NCI-H2196 treated with DMSO at 0.1 percent for 48 hours (cell line): ENCODE data around the gene ZNF223.

Experiments used
- DNase-seq: peaks from one replicate; lab custom pipeline; 2025; ENCODE audit not compliant: unreplicated experiment; lab: John Stamatoyannopoulos, UW

Gene ZNF223

DNA sequence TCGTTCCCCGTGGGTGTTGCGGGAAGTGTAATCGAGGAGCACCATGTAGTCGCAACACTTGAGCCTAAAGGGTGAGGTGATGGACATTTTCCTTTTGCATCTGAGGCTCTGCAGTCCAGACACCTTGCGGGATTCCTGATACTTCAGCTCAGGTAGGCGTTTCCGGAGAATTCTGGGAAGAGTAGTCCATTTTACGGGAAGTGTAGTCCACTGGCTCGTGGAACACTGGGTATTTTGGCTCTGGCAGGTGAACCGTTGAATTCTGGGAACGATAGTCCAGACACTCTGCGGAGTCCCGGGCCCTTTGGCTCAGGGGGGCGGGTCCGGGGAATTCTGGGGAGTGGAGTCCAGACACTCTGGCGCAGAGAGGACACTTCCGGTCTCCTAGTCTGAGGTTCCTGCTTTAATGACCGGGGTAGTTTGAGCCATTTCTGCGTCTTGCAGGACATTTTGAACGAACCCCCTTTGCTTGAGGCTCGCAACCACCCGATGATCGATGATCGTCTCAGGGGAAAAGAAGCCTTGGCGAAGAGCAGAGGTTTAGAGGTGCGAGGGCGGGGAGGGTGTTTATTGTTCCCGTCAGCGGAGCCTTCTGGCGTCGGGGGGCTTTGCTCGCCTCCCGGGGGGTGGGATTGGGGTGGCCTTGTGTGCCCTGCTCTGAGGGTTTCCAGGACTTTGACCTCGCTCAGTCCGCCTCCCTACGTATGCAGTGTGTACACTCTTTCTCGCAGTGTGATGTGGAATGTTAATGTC, at the start of gene ZNF223:
Gene ZNF223, plus strand, starts transcription at position 387 of the 753 bp plus-strand sequence. CDS start 3,141 bp downstream, outside the sequence.
- DNase-seq, result peak; percentile 96

DNA sequence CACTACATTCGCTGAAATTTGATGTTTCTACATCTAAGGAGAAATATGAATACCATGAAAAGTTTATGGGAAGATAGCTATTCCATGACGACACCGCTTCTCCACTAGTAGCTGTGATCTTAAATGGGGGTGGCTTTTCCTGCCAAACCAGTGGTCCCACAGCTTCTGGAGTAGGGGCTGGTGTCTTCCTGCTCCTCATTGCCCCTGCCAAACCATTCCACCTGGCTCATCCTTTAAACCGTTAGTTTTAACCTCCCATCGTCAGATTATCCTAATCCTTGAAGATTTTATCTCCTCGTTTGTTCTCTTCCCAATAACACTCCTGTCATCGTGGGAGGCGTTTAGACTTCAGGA, 49.6 kb upstream of the ZNF223 start:
- no peak for DNase-seq

DNA sequence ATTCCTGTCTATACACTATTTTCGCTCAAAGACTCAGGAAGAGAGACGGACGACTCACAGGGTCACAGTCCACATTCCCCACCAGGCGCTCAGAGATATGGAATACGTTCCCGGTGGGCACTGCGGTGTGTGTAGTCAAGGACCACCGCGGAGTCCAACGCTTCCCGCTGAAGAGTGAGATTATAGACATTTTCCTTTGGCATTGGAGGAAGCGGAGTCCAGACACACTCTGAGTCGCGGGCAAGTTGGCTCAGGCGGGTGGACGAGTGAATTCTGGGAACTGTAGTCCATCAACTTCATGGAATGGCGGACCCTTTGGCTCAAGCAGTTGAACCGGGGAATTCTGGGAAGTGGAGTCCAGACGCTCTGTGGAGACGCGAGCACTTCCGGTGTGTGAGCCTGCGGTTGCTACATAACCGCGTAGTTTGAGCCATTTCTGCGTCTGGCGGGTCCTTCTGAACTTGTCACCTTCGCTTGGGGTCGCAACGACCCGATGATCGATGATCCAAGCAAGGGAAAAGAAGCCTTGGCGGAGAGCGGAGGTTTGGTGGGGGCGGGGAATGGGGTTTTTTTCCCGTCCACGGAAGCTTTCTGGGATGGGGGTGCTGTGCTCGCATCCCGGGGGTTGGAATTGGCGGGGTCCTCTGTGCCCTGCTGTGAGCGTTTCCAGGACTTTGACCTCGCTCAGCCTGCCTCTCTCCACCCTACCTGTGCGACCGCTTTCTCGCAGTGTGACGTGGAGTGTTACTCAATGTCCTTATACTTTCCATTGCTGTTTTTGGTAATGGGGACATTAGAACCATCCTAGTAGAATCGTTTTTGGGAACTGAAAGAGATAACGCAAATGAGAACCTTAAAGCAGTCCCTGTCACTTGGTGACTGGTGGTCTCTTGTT, 49.0 kb upstream of the ZNF223 start, which contains the start of gene ZNF230:
Gene ZNF230, plus strand, starts transcription at position 392 of the 895 bp plus-strand sequence. CDS start 4,122 bp downstream, outside the sequence.
- DNase-seq, result peak; percentile 89

DNA sequence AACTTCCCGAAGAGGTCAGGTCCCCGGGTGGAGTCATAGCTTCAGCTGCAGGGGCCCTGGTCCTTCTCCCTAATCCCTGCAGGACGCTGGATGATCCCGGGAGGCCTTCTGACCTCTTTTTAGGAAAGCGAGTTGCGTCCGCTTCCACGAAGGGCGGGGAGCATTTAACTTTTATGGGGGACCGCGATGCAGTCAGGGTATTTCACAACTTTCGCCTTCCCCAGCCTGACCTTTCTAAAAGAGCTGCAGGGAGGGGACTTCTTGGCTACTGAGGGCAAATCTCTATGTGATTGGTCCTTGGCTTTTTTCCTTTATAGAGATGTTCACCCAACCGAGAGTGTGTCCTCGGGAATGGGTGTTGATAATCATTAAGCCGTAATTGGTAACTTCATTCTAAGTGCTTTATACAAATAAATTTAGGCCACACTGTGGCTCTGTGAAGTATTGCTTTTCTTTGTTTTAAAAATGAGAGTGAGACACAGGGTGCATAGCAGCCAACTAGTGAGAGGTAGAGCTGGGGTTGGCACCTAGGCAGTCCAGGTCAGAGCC, 48.3 kb upstream of the ZNF223 start:
- no peak for DNase-seq

DNA sequence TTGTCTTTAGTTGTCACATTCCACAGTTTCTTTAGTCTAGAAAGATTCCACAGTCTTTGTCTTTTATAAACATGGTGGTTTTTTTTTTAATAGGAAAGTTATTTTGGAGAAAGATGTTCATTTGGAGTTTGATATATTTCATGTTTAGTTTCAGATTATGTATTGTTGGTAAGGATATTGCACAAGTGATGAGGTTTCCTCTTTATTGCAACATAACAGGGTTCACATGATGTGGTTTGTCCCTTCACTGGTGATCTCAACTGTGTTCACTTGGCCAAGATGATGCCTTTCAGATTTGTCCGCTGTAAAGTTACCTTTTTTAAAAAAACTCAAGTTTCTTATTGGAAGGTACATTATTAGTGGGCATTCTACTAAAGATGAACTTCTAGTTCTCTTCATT, 45.9 kb upstream of the ZNF223 start:
- DNase-seq, result no peak

DNA sequence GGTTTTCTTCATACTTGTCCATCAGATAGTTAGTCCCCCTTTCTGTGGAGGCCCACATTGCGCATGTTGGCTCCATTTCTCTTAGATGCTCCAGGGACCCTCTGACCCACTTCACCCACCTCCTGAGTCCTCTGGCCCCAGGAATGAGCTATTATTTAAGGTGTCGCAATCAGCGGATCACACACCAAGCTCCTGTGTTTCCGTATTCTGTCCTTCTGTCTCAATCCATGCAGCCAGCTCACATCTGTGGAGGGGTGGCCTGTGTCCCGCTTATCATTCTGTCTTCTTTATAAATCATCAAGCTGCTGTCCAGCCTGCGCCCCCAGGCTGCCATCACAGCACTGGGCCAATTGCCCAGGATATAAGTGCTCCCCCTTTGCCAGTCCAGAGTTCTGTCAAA, 44.4 kb upstream of the ZNF223 start:
- no peak for DNase-seq

DNA sequence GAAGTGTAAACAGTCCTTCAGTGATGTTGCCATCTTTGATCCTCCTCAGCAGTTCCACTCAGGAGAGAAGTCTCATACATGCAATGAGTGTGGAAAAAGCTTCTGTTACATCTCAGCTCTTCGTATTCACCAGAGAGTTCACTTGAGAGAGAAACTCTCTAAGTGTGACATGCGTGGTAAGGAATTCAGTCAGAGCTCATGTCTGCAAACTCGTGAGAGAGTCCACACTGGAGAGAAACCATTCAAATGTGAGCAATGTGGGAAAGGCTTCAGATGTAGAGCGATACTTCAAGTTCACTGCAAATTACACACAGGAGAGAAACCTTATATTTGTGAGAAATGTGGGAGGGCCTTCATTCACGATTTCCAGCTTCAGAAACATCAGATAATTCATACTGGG, 41.4 kb upstream of the ZNF223 start:
- DNase-seq, result no peak

DNA sequence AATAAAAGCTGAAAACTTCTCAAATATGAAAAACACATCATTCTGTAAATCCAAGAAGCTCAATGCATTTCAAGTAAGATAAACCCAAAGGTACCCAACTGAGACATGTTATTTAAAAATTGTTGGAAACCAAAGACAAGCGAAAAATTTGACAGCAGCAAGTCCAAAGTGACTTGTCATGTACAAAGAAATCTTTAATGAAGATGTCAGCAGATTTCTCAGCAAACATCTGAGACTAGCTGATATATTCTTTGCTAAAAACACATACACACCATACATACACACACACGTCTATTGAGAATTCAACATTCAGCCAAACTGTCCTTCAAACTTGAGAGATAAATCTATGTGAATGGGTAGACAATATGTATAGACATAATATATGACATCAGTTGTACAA, 32.3 kb upstream of the ZNF223 start:
- DNase-seq, result no peak

DNA sequence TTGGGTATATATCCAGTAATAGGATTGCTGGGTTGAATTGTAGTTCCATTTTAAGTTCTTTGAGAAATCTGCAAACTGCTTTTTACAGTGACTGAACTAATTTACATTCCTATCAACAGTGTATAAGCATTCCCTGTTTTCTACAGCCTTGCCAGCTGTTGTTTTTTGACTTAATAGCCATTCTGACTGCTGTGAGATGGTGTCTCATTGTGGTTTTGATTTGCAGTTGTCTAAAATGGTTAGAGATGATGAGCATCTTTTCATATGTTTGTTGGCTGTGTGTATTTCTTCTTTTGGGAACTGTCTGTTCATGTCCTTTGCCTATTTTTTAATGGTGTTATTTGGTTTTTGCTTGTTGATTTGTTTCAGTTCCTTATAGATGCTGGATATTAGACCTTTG, 30.6 kb upstream of the ZNF223 start:
- DNase-seq, result no peak

DNA sequence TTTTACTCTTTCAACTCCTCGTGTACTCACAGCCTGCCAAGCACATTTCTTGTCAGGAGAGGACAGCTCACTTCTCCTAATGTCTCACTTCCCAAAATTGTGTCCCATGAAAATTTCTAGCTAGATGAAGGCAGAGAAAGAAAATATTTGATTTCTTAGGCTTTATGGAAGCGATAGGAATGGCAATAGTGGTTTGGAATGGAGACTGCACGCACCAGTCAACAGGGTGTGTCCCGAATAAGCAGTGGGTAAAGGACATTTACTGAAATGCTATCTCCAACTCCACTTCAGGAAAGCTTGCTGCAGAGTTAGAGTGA, 27.0 kb upstream of the ZNF223 start:
- DNase-seq, result no peak

DNA sequence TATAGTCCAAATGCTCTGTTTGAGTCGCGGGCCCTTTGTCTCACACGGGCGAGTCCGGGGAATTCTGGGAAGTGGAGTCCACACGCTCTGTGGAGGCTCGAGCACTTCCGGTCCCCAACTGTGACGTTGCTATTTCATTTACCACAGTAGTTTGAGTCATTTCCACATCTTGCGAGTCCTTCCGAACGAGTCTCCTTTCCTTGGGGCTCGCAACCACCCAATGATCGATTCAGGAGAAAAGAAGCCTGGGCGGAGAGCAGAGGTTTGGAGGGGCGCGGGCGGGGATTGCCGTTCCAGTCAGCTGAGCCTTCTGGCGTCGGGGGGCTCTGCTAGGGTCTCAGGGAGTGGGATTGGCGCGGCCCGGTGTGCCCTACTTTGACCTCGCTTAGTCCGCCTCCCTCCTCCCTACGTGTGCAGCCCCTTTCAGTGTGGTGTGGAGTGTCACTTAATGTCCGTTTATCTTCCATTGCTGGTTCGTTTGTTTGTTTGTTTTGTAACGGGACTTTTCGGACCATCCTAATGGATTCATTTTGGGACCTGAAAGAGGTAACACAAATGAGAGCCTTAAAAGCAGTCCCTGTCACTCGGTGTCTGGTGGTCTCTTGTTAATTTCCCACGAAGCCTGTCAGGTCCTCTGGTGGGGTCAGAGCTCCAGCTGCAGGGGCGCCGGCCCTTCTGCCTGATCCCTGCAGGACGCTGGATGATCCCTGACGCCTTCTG, 26.5 kb upstream of the ZNF223 start, which contains the start of gene ZNF222:
Gene ZNF222, plus strand, starts transcription at position 163 of the 720 bp plus-strand sequence. Its CDS starts 58 bp downstream, at position 221.
- peak; percentile 45 for DNase-seq

DNA sequence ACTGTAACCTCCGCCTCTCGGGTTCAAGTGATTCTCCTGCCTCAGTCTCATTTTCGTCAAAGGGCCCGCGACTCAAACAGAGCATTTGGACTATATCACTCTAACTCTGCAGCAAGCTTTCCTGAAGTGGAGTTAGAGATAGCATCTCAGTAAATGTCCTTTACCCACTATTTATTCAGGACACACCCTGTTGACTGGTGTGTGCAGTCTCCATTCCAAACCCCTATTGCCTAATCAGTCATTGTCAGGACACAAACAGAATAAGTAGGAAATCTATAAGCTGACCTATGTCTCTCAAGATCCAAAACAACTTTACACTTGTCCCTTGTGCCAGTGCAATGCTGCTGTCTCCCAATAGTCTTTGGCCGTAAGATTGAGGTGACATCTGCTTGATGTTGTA, 25.2 kb upstream of the ZNF223 start:
- DNase-seq, result no peak

DNA sequence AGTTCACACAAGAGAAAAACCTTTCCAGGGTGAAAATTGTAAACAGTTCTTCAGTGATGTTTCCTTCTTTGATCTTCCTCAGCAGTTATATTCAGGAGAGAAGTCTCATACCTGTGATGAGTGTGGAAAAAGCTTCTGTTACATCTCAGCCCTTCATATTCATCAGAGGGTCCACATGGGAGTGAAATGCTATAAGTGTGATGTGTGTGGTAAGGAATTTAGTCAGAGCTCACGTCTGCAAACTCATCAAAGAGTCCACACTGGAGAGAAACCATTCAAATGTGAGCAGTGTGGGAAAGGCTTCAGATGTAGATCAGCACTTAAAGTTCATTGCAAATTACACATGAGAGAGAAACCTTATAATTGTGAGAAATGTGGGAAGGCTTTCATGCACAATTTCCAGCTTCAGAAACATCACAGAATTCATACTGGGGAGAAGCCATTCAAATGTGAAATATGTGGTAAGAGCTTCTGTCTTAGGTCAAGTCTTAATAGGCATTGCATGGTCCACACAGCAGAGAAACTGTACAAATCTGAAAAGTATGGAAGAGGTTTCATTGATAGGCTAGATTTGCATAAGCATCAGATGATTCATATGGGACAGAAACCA, 19.7 kb upstream of the ZNF223 start:
- DNase-seq, result no peak

DNA sequence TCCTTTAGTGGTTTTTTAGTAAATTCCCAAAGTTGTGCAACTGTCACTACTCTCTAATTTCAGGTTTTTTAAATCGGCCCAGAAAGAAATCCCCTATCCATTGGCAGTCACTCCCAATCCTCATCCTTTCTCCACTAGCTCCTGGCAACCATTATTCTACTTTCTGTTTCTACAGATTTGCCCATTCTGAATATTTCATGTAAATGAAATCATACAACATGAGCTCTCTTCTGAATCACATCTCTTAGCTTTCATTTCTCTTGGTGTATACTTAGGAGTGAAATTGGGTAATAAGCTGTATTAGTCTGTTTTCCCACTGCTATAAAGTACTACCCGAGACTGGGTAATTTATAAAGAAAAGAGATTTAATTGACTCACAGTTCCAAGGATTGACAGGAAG, 9.7 kb upstream of the ZNF223 start:
- DNase-seq, result no peak

DNA sequence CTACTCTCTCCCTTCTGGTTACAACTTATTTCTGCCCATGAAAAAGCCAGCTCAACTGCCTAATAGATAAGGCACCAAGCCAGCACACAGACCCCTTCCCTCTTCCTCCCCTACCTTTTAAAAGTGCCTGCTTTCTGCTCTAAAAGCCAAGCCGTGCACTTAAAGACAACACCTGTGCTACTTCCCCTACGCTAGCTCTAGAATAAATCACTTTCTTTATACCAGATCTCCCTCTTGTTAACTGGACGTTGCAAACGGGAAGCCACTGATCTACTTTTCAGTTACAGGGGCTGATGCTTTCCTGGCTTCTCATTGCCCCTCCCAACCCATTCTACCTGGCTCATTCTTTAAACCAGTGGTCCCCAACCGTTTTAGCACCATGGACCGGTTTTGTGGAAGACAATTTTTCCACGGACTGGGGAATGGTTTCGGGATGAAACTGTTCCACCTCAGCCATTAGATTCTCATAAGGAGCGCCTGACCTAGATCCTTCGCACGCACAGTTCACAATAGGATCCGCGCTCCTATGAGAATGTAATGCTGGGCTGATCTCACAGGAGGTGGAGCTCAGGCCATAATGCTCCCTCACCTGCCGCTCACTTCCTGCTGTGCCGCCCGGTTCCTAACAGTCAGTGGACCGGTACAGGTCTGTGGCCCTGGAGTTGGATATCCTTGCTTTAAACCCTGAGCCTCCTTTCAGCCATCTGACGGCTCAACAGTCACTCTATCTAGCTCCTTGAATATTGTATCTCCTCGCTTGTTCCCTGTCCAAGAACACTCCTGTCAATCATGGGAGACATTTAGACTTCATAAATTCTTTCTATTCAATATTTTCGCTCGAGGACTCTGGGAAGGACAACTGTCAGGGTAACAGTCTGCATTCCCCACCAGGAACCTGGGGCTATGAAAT, 841 bp upstream of the ZNF223 start:
- DNase-seq, result peak; percentile 72

DNA sequence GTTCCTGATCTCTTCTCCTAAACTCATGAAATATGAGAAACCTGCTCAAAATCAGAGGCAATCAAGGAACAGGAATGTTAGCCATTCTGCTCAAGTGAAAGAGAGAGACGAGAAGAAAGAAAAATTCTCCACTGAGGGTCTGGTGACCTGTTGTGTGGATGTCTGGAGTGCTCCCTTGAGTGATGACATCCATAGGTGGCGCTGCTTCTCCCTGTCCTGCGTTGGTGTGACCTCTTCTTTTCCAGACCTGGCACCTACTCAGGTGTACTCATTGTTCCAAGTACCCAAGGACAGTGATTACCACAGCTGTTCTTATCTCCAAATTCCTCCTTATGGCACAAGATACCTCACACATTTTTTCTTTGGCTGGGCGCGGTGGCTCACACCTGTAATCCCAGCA, 4.0 kb downstream of the ZNF223 start:
- DNase-seq, result no peak

DNA sequence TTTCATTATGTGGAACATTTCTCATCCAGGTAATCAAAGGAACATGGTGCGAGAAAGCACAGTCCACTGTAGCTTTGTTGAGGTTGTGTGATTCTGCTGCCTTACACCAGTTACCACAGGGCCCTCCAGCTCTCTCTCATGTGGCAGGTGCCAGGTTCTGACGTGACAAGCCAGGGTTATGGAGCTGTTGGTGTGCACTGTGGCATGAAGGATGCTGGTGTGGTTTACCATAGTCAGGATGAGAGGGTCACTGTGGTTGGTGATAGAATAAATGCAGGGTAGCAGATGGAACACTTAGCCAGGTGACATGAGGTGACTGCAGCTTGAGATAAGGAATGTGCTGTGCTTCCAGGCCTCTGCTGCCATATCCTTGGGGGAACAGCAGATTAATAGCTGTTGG, 7.4 kb downstream of the ZNF223 start:
- no peak for DNase-seq

DNA sequence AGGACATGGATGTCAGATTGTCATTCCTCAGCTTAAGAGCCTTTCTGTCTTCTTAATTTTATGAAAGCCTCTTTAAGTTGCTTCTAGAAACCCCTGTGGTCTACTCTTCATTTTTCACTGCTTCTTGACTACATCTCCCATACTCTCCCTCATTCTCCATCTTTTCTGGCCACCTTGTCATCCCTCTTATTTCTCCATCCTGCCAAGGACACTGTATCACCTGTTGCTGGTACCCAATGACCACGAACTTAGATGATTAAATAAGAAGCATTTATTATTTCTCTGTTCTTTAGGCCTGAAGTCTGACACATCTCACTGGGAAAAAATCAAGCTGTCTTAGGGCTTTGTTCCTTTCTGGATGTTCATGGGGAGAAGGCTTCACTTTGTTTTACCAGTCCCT, 9.2 kb downstream of the ZNF223 start:
- DNase-seq, result no peak

DNA sequence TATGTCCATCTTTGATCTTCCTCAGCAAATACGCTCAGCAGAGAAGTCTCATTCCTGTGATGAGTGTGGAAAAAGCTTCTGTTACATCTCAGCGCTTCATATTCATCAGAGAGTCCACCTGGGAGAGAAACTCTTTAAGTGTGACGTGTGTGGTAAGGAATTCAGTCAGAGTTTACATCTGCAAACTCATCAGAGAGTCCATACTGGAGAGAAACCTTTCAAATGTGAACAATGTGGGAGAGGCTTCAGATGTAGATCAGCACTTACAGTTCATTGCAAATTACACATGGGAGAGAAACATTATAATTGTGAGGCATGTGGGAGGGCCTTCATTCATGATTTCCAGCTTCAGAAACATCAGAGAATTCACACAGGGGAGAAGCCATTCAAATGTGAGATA, 14.5 kb downstream of the ZNF223 start:
- no peak for DNase-seq

DNA sequence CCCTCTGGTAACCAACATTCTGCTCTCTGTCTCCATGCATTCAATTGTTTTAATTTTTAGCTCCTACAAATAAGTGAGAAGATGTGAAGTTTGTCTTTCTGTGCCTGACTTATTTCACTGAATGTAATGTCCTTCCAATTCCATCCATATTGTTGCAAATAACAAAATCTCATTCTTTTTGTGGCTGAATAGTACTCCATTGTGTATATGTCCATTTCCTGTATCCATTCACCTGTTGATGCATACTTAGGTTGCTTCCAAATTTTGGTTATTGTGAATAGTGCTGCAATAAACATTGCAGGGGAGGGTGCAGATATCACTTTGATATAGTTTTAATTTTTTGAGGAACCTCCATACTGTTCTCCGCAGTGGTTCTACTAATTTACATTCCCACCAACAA, 17.6 kb downstream of the ZNF223 start:
- DNase-seq, result no peak
